HCT116 (cell line): ENCODE data around the gene PHF21B. TPM values are rescaled to one million over a fixed set of nuclear protein-coding genes. Genes with fewer than 3 reads are reported as not detected.

Source experiments
- ATAC-seq: fragments of 200-7000 bp; cut with Tn5 transposase; 2 replicates; pipeline ENCODE4 v1.9.1; 2020; ENCODE audit warnings: mild to moderate bottlenecking, moderate library complexity
- BruUV-seq: library from RNA; stranded (reverse); fragments of 400-500 nt; replicated peaks from 2 replicates; lab custom pipeline; 2021; lab: Mats Ljungman, UMichigan
- CTCF ChIA-PET: fragments of 300-600 bp; sonication (Branson Sonifier 250); formaldehyde crosslinking; loops from one replicate; lab custom pipeline; 2021; ENCODE audit warnings: antibody characterized with exemption; lab: Charles Lee
- POLR2A ChIA-PET: fragments of 300-600, 350-600 bp; sonication (Branson Sonifier 250); formaldehyde crosslinking; loops from one replicate; lab custom pipeline; 2021; ENCODE audit warnings: antibody characterized with exemption; lab: Charles Lee
- RAD21 ChIA-PET, 2 experiments: fragments of 300-600 bp; sonication (Branson Sonifier 250); formaldehyde crosslinking; loops; one replicate each; lab custom pipeline; 2023; ENCODE audit warnings: low total read pairs in 2 of 2; ENCODE audit not compliant: uncharacterized antibody in 2 of 2, unreplicated experiment in 2 of 2, low non-redundant PET in 1 of 2; lab: Charles Lee
- DNase-seq: peaks from one replicate; pipeline ENCODE4 v3.0.0-alpha.2; 2010; ENCODE audit warnings: low read depth, low spot score
- H2AFZ ChIP-seq: fragments of 200-600 bp; shearing (Covaris generic), sonication (generic); 2 replicates; pipeline ENCODE4 v1.6.1; 2017; ENCODE audit warnings: low read depth, mixed run types, mixed read lengths, antibody characterized with exemption, low read length; ENCODE audit not compliant: poor library complexity, severe bottlenecking
- H3K27ac ChIP-seq: 2 replicates; pipeline ENCODE4 v1.5.1; 2012; ENCODE audit warnings: low read depth, low read length
- H3K27me3 ChIP-seq: fragments of 200-600 bp; sonication (generic); 2 replicates; pipeline ENCODE4 v1.6.1; 2016; ENCODE audit warnings: mixed run types, low read length, mixed read lengths; ENCODE audit not compliant: insufficient read depth
- H3K36me3 ChIP-seq, 2 experiments: fragments of 200-500 bp in 1 of 2; fragments of 200-600 bp in 1 of 2; sonication (Bioruptor generic) in 1 of 2; sonication (generic) in 1 of 2; 2 replicates each; pipeline versions ENCODE4 v1.5.1 to v1.6.1; 2014 to 2016; ENCODE audit warnings: low read length in 2 of 2, inconsistent platforms in 1 of 2, mixed read lengths in 1 of 2, mixed run types in 1 of 2; ENCODE audit not compliant: insufficient read depth in 2 of 2, control insufficient read depth in 1 of 2
- H3K4me1 ChIP-seq, 2 experiments: fragments of 200-600 bp in 1 of 2; sonication (generic) in 1 of 2; 2 replicates each; pipeline versions ENCODE4 v1.5.1 to v1.6.1; 2012 to 2017; ENCODE audit warnings: low read length in 2 of 2, inconsistent platforms in 1 of 2, mild to moderate bottlenecking in 1 of 2, mixed read lengths in 1 of 2, mixed run types in 1 of 2, moderate library complexity in 1 of 2; ENCODE audit not compliant: insufficient read depth in 2 of 2, control insufficient read depth in 1 of 2
- H3K4me2 ChIP-seq: fragments of 200-600 bp; sonication (generic); 2 replicates; pipeline ENCODE4 v1.6.1; 2017; ENCODE audit warnings: mixed run types, low read length, mixed read lengths
- H3K4me3 ChIP-seq, 2 experiments: fragments of 200-600 bp in 1 of 2; sonication (generic) in 1 of 2; replicated peaks in 1 of 2; 2 replicates each; pipeline ENCODE4 v1.5.1; 2011 to 2016; ENCODE audit warnings: low read length in 2 of 2, control low read depth in 1 of 2, low read depth in 1 of 2, mild to moderate bottlenecking in 1 of 2, mixed read lengths in 1 of 2, mixed run types in 1 of 2
- H3K79me2 ChIP-seq: fragments of 200-600 bp; sonication (generic); 2 replicates; pipeline ENCODE4 v1.6.1; 2017; ENCODE audit warnings: mild to moderate bottlenecking, mixed run types, low read length, moderate library complexity, mixed read lengths; ENCODE audit not compliant: insufficient read depth
- H3K9ac ChIP-seq: fragments of 200-600 bp; sonication (generic); 2 replicates; pipeline ENCODE4 v1.6.1; 2016; ENCODE audit warnings: low read length, mixed read lengths
- H3K9me2 ChIP-seq: fragments of 200-600 bp; sonication (generic), shearing (Covaris generic); 2 replicates; pipeline ENCODE4 v1.6.1; 2017; ENCODE audit warnings: mixed run types, mild to moderate bottlenecking, moderate library complexity; ENCODE audit not compliant: insufficient read depth
- H3K9me3 ChIP-seq, 2 experiments: fragments of 200-500 bp in 1 of 2; fragments of 200-600 bp in 1 of 2; sonication (Bioruptor generic) in 1 of 2; sonication (generic) in 1 of 2; 2 replicates each; pipeline ENCODE4 v1.6.1; 2014 to 2017; ENCODE audit warnings: low read length in 2 of 2, mixed read lengths in 2 of 2, inconsistent platforms in 1 of 2, low read depth in 1 of 2, mild to moderate bottlenecking in 1 of 2, mixed run types in 1 of 2, moderate library complexity in 1 of 2; ENCODE audit not compliant: control insufficient read depth in 1 of 2, insufficient read depth in 1 of 2
- H4K20me1 ChIP-seq: fragments of 200-600 bp; sonication (generic), shearing (Covaris generic); 2 replicates; pipeline ENCODE4 v1.6.1; 2017; ENCODE audit warnings: mixed run types, mild to moderate bottlenecking, moderate library complexity; ENCODE audit not compliant: insufficient read depth
- CBX3 ChIP-seq: IDR thresholded peaks from 2 replicates; pipeline ENCODE4 v1.6.1; 2012; ENCODE audit warnings: low read depth
- CTCF ChIP-seq, 3 experiments: fragments of 200-600 bp in 1 of 3; sonication (generic) in 1 of 3; IDR thresholded peaks in 2 of 3; conservative IDR thresholded peaks in 1 of 3; 2 replicates each; pipeline ENCODE4 v1.5.1; 2012 to 2017; ENCODE audit warnings: low read depth in 2 of 3, low read length in 2 of 3, antibody characterized with exemption in 1 of 3, borderline replicate concordance in 1 of 3, control low read depth in 1 of 3, mild to moderate bottlenecking in 1 of 3, mixed read lengths in 1 of 3, mixed run types in 1 of 3, moderate library complexity in 1 of 3; ENCODE audit not compliant: insufficient read depth in 1 of 3
- ELF1 ChIP-seq: IDR thresholded peaks from 2 replicates; pipeline ENCODE4 v1.6.1; 2012; ENCODE audit warnings: low read depth, borderline replicate concordance
- EZH2 ChIP-seq: fragments of 200-600 bp; sonication (generic); IDR thresholded peaks from 2 replicates; pipeline ENCODE4 v1.6.1; 2017; ENCODE audit warnings: antibody characterized with exemption, mixed run types
- FOSL1 ChIP-seq: IDR thresholded peaks from 2 replicates; pipeline ENCODE4 v1.6.1; 2012; ENCODE audit warnings: low read depth
- MAX ChIP-seq: IDR thresholded peaks from 2 replicates; pipeline ENCODE4 v1.6.1; 2012
- POLR2A ChIP-seq: IDR thresholded peaks from 2 replicates; pipeline ENCODE4 v1.7.0; 2011; ENCODE audit warnings: borderline replicate concordance; ENCODE audit not compliant: insufficient read depth, insufficient read length; ENCODE audit errors: extremely low read depth
- RAD21 ChIP-seq: IDR thresholded peaks from 2 replicates; pipeline ENCODE4 v1.6.1; 2012; ENCODE audit warnings: low read depth, mild to moderate bottlenecking
- SIN3A ChIP-seq: IDR thresholded peaks from 2 replicates; pipeline ENCODE4 v1.6.1; 2012; ENCODE audit warnings: low read depth
- ZBTB33 ChIP-seq: IDR thresholded peaks from 2 replicates; pipeline ENCODE4 v1.6.1; 2011; ENCODE audit warnings: mild to moderate bottlenecking, low read length, moderate library complexity; ENCODE audit not compliant: insufficient replicate concordance; ENCODE audit errors: extremely low read depth
- ZNF274 ChIP-seq: fragments of 200-500 bp; sonication (Bioruptor generic); IDR thresholded peaks from 2 replicates; pipeline ENCODE4 v1.6.1; 2014; ENCODE audit warnings: mild to moderate bottlenecking, low read depth, low read length, inconsistent platforms
- intact Hi-C: fragments of 100-400 bp; cut with micrococcal nuclease; formaldehyde crosslinking; loops from 2 replicates; pipeline ENCODE4 v1.10.0; 2022
- total RNA-seq: library from RNA; stranded (reverse); gene quantifications from one replicate; pipeline ENCODE4 v1.2.1, GENCODE V29; 2021; ENCODE audit not compliant: unreplicated experiment

The PHF21B gene
- total RNA-seq, 1 experiment from 2014 or later, result not detected

GRCh38 chr22:44982445-44982844, 27.4 kb downstream of the PHF21B start:
- ChIA-PET RAD21 (no interaction called here), CTCF (no interaction called here), POLR2A (no interaction called here)
- Histone ChIP-seq H3K9me2 (no peaks in the 10 kb centered on the region), H3K4me3 (no peak overlapping the region), H2AFZ (no peak overlapping the region), H3K9ac (no peak overlapping the region), H3K4me1 (no peaks in the 10 kb centered on the region), H3K9me3 (no peaks in the 10 kb centered on the region), H3K36me3 (no peaks in the 10 kb centered on the region; a peak in 1 of 4 replicates), H3K27me3 (peaks cover 45% of the 10 kb centered on the region), H4K20me1 (no peaks in the 10 kb centered on the region), H3K27ac (no peak overlapping the region), H3K79me2 (no peaks in the 10 kb centered on the region), H3K4me2 (no peak overlapping the region)
- TF ChIP-seq CTCF (IDR thresholded peaks at IDR 0.05 in 2 of 3, conservative IDR thresholded peaks at IDR 0.05 in 1 of 3; ENCODE audit: borderline replicate concordance in 1 of 3, insufficient read depth in 1 of 3, low read depth in 2 of 3, low read length in 2 of 3), result no peak
- TF ChIP-seq MAX, result no peak
- no peak for TF ChIP-seq ZBTB33
- TF ChIP-seq EZH2, result no peak
- TF ChIP-seq ELF1, result no peak
- no peak for TF ChIP-seq RAD21
- no peak for TF ChIP-seq ZNF274
- TF ChIP-seq CBX3, result no peak
- TF ChIP-seq SIN3A, result no peak
- TF ChIP-seq POLR2A, result no peak
- TF ChIP-seq FOSL1, result no peak
- no peak for ATAC-seq
- DNase-seq, result no peak
- BruUV-seq, result no TSS peak
- intact Hi-C loops, result no loop called here
